Lower leg skin (tissue), 4 donors: ENCODE results near the gene LYVE1. TPM values are rescaled to one million over a fixed set of nuclear protein-coding genes. Genes with fewer than 3 reads are reported as not detected.
"Not testable (repeated sequence)": the region's sequence is repeated elsewhere in the genome, so short reads cannot be mapped to it uniquely, and the experiment has no call there.

Source experiments
- DNase-seq, 2 donors: peaks; one replicate each; pipeline ENCODE4 v3.0.0-alpha.2; 2019; ENCODE audit warnings: low spot score in 2 of 2
- H3K4me3 ChIP-seq: fragments of 200-600 bp; sonication (generic); 2 replicates; pipeline ENCODE4 v1.5.1; 2017; ENCODE audit warnings: mild to moderate bottlenecking, low read depth; ENCODE audit not compliant: poor library complexity, severe bottlenecking
- POLR2A ChIP-seq, 2 donors: fragments of 450-650 bp; IDR thresholded peaks; one replicate each; pipeline ENCODE4 v1.6.1; 2016 to 2017; ENCODE audit warnings: antibody characterized with exemption in 2 of 2, mild to moderate bottlenecking in 1 of 2, moderate library complexity in 1 of 2
- WGBS, 2 donors: methylation state at CpG; one replicate each; pipeline ENCODE4 v1.1.5; 2018; 5-methylcytosine and 5-hydroxymethylcytosine counted together
- intact Hi-C: fragments of 100-400 bp; cut with DNase I; formaldehyde crosslinking; loops from one replicate; pipeline ENCODE4 v1.15.0; 2023; ENCODE audit warnings: low total_unique reads
- total RNA-seq, 4 donors: library from RNA; depleted of rRNA; stranded (reverse); fragments of >200 nt; gene quantifications; one replicate each; pipeline ENCODE4 v1.1.0, GENCODE V29; 2016
- TF ChIP-seq, protein P1 (sequence below), 3 donors: fragments of 450-650 bp; IDR thresholded peaks; one replicate each; pipeline ENCODE4 v1.5.1; 2016; ENCODE audit warnings: antibody characterized with exemption in 3 of 3, mild to moderate bottlenecking in 3 of 3, moderate library complexity in 2 of 3

The LYVE1 gene
- total RNA-seq, 4 donors from 2014 or later, result 14.3 to 29.0 (median 20.6) TPM

DNA sequence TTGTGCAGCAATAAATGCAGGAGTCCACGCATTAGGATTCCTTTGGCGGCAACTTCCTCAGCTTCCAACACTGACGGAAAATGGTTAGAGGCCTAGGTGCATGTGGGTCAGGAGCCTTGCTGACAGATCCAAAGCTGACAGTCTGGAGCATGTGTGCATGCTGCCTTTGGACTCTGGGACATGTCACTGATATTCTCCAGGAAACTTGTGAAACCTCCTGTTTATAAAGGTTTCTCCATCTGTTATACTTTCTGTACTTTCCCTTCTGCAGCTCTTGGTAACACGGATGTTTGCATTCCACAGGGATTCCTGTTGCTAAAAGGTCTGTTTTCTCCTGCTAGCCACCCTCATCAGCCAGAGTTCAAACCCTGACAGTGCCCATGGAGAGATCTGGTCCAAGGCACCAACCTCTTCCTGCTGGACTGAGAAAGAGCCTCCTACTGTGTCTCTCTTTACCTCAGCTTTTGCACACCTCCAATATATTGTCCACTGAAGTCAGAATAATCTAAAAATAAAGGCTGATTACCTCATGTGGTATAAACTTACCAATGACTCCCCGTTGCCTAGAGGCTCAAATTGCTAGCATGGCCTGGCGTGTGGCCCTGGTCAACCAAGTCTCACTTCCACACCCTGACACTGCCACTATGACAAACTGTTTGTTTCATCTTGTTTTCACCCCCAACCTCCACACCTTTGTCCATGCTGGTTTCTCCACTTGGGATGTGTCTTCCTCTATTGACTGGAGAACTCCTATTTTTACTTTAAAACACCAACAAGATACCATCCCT is 31.1 kb upstream of the LYVE1 start:
- TF ChIP-seq, protein P1, sequence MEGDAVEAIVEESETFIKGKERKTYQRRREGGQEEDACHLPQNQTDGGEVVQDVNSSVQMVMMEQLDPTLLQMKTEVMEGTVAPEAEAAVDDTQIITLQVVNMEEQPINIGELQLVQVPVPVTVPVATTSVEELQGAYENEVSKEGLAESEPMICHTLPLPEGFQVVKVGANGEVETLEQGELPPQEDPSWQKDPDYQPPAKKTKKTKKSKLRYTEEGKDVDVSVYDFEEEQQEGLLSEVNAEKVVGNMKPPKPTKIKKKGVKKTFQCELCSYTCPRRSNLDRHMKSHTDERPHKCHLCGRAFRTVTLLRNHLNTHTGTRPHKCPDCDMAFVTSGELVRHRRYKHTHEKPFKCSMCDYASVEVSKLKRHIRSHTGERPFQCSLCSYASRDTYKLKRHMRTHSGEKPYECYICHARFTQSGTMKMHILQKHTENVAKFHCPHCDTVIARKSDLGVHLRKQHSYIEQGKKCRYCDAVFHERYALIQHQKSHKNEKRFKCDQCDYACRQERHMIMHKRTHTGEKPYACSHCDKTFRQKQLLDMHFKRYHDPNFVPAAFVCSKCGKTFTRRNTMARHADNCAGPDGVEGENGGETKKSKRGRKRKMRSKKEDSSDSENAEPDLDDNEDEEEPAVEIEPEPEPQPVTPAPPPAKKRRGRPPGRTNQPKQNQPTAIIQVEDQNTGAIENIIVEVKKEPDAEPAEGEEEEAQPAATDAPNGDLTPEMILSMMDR (IDR thresholded peaks at IDR 0.05), result no peak
- TF ChIP-seq POLR2A (IDR thresholded peaks at IDR 0.05), result no peak
- H3K4me3 ChIP-seq, result no peak overlapping the region
- intact Hi-C loops, result no loop called here
- 83 to 87% methylated on average over 6 of the region's 6 CpGs for WGBS, 2 donors
- DNase-seq, result no peak

DNA sequence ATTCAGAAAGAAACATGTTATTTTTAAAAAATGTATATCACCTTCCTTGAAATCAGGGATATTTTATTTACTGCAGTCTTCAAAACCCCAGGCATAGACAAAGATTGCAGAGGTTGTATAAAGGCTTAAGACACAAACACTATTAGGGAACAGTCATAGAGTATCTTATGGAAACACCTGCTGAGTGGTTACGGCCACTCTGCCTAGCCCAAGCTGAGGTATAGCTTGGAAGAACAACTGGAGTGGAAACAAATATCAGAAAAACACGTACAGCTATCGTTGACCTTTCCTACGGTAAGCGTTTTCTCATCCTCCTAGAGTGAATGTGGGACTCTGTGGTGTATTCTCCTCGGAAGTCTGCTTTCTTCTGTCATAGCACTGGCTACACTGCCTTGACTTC is 30.4 kb upstream of the LYVE1 start:
- no peak for DNase-seq
- no peak overlapping the region for H3K4me3 ChIP-seq
- WGBS, 2 donors, result 88 to 96% methylated on average over 6 of the region's 6 CpGs
- no peak for TF ChIP-seq POLR2A (IDR thresholded peaks at IDR 0.05)
- TF ChIP-seq, protein P1 (IDR thresholded peaks at IDR 0.05), result no peak
- intact Hi-C loops, result no loop called here

DNA sequence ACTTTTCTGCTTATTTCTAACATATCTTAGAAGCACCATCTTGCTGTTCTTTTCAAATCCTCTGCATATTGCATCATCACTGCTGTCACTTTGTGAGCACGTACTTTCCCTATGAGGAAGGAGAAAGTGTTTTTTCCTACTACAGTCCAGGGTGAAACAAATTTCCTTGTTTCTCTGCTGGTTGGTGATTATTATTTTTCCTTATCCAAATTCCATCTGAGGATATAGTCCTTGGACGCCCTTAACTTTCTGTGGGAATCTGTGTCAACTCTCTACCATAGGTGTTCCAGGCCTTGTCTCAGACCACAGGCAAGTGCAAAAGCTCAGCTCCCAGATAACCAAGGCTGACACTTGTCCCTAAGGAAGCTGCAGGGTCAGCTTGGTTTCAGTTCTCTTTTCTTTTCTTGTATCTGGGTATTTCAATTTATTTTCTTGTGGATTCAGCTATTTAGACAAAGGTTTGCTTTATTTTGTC is 29.4 kb upstream of the LYVE1 start:
- intact Hi-C loops, result no loop called here
- DNase-seq, result peak in 1 of 2 donors; percentile 12
- no peak overlapping the region for H3K4me3 ChIP-seq
- 85 to 88% methylated on average over 2 of the region's 2 CpGs for WGBS, 2 donors
- TF ChIP-seq POLR2A (IDR thresholded peaks at IDR 0.05), result no peak
- TF ChIP-seq, protein P1 (IDR thresholded peaks at IDR 0.05), result no peak

GRCh38 chr11:10595840-10596239 is 27.4 kb upstream of the LYVE1 start:
- H3K4me3 ChIP-seq, intact Hi-C loops, DNase-seq: not testable (repeated sequence)
- 91 to 97% methylated on average over 2 of the region's 2 CpGs for WGBS, 2 donors

DNA sequence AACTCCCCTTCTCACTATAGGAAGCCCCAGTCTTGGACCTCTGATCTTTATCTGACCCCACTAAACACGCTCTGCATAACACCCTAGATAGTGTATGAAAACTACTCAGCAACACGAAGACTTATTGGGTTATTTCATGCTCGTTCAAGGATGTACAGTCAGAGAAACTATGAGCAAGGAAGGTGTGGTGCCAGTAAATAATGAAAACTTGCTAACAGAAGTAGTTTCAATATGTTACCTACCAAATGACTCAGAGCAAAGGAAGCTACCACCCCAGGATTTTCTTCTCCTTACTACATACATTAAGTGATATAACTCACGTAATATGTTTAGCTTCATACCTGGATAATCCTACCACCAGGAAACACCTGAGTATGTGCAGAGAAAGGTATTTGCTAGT is 25.9 kb upstream of the LYVE1 start:
- 71 to 82% methylated on average over 4 of the region's 4 CpGs for WGBS, 2 donors
- DNase-seq, result no peak
- no peak for TF ChIP-seq POLR2A (IDR thresholded peaks at IDR 0.05)
- intact Hi-C loops, result no loop called here
- no peak overlapping the region for H3K4me3 ChIP-seq

DNA sequence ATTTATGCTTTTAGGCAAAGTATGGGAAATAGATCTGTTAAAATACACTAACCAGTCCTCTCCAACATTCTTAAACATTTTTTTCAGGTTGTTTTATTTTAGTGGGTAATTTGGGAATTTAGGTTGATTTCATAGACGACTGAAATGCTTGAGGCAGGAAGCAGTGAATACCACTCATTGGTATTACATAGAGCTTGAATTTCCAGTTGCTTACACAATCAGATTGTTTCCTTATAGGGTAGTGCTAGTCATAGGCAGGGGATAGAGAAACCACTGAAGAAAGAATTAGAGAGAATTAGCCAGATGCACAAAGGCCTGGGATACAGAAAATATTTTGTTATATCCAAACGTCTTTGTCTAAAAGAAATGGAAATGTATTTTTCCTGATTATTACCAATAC is 23.9 kb upstream of the LYVE1 start:
- 24 to 27% methylated on average over 2 of the region's 2 CpGs for WGBS, 2 donors
- no peak overlapping the region for H3K4me3 ChIP-seq
- intact Hi-C loops, result no loop called here
- DNase-seq, result no peak
- TF ChIP-seq, protein P1 (IDR thresholded peaks at IDR 0.05), result no peak
- no peak for TF ChIP-seq POLR2A (IDR thresholded peaks at IDR 0.05)

- WGBS, 2 donors, result 56 to 65% methylated on average over 2 of the region's 2 CpGs
- no peak overlapping the region for H3K4me3 ChIP-seq
- DNase-seq, result no peak
- intact Hi-C loops, result no loop called here
- TF ChIP-seq, protein P1 (IDR thresholded peaks at IDR 0.05), result no peak
- TF ChIP-seq POLR2A (IDR thresholded peaks at IDR 0.05), result no peak
Observed at GRCh38 chr11:10591741-10592140, 23.3 kb upstream of the LYVE1 start.
